IMR-90 (cell line): ENCODE data around the gene DENND1C. TPM values are rescaled to one million over a fixed set of nuclear protein-coding genes. Genes with fewer than 3 reads are reported as not detected.

Source experiments
- ATAC-seq: fragments of 200-7000 bp; cut with Tn5 transposase; 2 replicates; pipeline ENCODE4 v1.9.1; 2020; ENCODE audit warnings: low read depth, mild to moderate bottlenecking, moderate library complexity
- BruUV-seq: library from RNA; stranded (reverse); fragments of 400-500 nt; replicated peaks from 2 replicates; lab custom pipeline; 2021; lab: Mats Ljungman, UMichigan
- CTCF ChIA-PET: fragments of 300-600 bp; formaldehyde crosslinking; extraction: SDS; loops from one replicate; lab custom pipeline; 2021; ENCODE audit warnings: antibody characterized with exemption; lab: Yijun Ruan, JAX
- POLR2A ChIA-PET: fragments of 300-600 bp; sonication (Branson Sonifier 250); formaldehyde crosslinking; loops from one replicate; lab custom pipeline; 2022; ENCODE audit warnings: antibody characterized with exemption; ENCODE audit not compliant: unreplicated experiment; lab: Charles Lee
- DNase-seq: peaks from one replicate; pipeline ENCODE4 v3.0.0; 2013
- H2AFZ ChIP-seq: replicated peaks from 2 replicates; pipeline ENCODE3; 2013; ENCODE audit warnings: low read length, mild to moderate bottlenecking; ENCODE audit not compliant: poor library complexity
- H2AK5ac ChIP-seq: 2 replicates; pipeline ENCODE4 v1.6.1; 2013; ENCODE audit warnings: low read depth, low read length, inconsistent platforms
- H2AK9ac ChIP-seq: replicated peaks from 2 replicates; pipeline ENCODE3; 2013; ENCODE audit warnings: mild to moderate bottlenecking, low read depth, low read length, moderate library complexity; ENCODE audit not compliant: poor library complexity
- H2BK120ac ChIP-seq: 2 replicates; pipeline ENCODE4 v1.6.1; 2013; ENCODE audit warnings: low read depth, low read length, inconsistent platforms
- H2BK15ac ChIP-seq: 3 replicates; pipeline ENCODE4 v1.6.1; 2013; ENCODE audit warnings: low read depth, low read length, inconsistent platforms
- H2BK20ac ChIP-seq: 2 replicates; pipeline ENCODE4 v1.6.1; 2013; ENCODE audit warnings: low read depth, mild to moderate bottlenecking, inconsistent platforms, low read length, moderate library complexity
- H2BK5ac ChIP-seq: 2 replicates; pipeline ENCODE4 v1.6.1; 2013; ENCODE audit warnings: mild to moderate bottlenecking, low read depth, low read length, inconsistent platforms; ENCODE audit not compliant: poor library complexity, severe bottlenecking
- H3K14ac ChIP-seq: replicated peaks from 2 replicates; pipeline ENCODE4 v1.6.1; 2013; ENCODE audit warnings: low read depth, low read length, inconsistent platforms
- H3K18ac ChIP-seq: 2 replicates; pipeline ENCODE4 v1.6.1; 2013; ENCODE audit warnings: low read depth, low read length, control low read depth
- H3K23ac ChIP-seq: 2 replicates; pipeline ENCODE4 v1.6.1; 2013; ENCODE audit warnings: low read depth, low read length, inconsistent platforms
- H3K27ac ChIP-seq: 2 replicates; pipeline ENCODE4 v1.5.1; 2013; ENCODE audit warnings: mild to moderate bottlenecking, control low read depth, low read length; ENCODE audit not compliant: insufficient read depth
- H3K27me3 ChIP-seq: 2 replicates; pipeline ENCODE4 v1.6.1; 2013; ENCODE audit warnings: low read length; ENCODE audit not compliant: control insufficient read depth, insufficient read depth
- H3K36me3 ChIP-seq: 2 replicates; pipeline ENCODE4 v1.6.1; 2013; ENCODE audit warnings: low read length, mixed read lengths; ENCODE audit not compliant: control insufficient read depth, insufficient read depth
- H3K4ac ChIP-seq: 2 replicates; pipeline ENCODE4 v1.6.1; 2013; ENCODE audit warnings: low read depth, low read length, inconsistent platforms
- H3K4me1 ChIP-seq: 2 replicates; pipeline ENCODE4 v1.6.1; 2013; ENCODE audit warnings: low read length, mixed read lengths; ENCODE audit not compliant: control insufficient read depth, insufficient read depth
- H3K4me2 ChIP-seq: 2 replicates; pipeline ENCODE4 v1.6.1; 2013; ENCODE audit warnings: low read depth, mild to moderate bottlenecking, control low read depth, low read length, moderate library complexity
- H3K4me3 ChIP-seq: 2 replicates; pipeline ENCODE4 v1.5.1; 2013; ENCODE audit warnings: low read depth, mild to moderate bottlenecking, control low read depth, low read length, moderate library complexity; ENCODE audit not compliant: insufficient read depth
- H3K56ac ChIP-seq: 2 replicates; pipeline ENCODE4 v1.6.1; 2013; ENCODE audit warnings: low read length, inconsistent platforms; ENCODE audit not compliant: insufficient read depth; ENCODE audit errors: extremely low read depth
- H3K79me1 ChIP-seq, 2 experiments: 2 replicates each; pipeline ENCODE4 v1.6.1; 2013; ENCODE audit warnings: low read length in 2 of 2, inconsistent platforms in 1 of 2, low read depth in 1 of 2
- H3K9ac ChIP-seq: 2 replicates; pipeline ENCODE4 v1.6.1; 2013; ENCODE audit warnings: low read depth, low read length, control low read depth
- H3K9me1 ChIP-seq: 2 replicates; pipeline ENCODE4 v1.6.1; 2013; ENCODE audit warnings: low read length, inconsistent platforms; ENCODE audit not compliant: insufficient read depth
- H3K9me3 ChIP-seq: 2 replicates; pipeline ENCODE4 v1.6.1; 2013; ENCODE audit warnings: low read length; ENCODE audit not compliant: control insufficient read depth, insufficient read depth
- H4K20me1 ChIP-seq: 2 replicates; pipeline ENCODE4 v1.6.1; 2013; ENCODE audit warnings: low read length, inconsistent platforms; ENCODE audit not compliant: insufficient read depth
- H4K5ac ChIP-seq: 2 replicates; pipeline ENCODE4 v1.6.1; 2013; ENCODE audit warnings: mild to moderate bottlenecking, low read depth, low read length, control low read depth
- H4K8ac ChIP-seq, 2 experiments: 2 replicates each; pipeline ENCODE4 v1.6.1; 2013; ENCODE audit warnings: low read depth in 2 of 2, low read length in 2 of 2, control low read depth in 1 of 2, inconsistent platforms in 1 of 2
- H4K91ac ChIP-seq: 2 replicates; pipeline ENCODE4 v1.6.1; 2013; ENCODE audit warnings: low read depth, low read length, inconsistent platforms; ENCODE audit not compliant: insufficient read depth
- BHLHE40 ChIP-seq: fragments of 150-350 bp; IDR thresholded peaks from 2 replicates; pipeline ENCODE4 v1.6.1; 2016; ENCODE audit warnings: mild to moderate bottlenecking, low read depth, low read length
- CEBPB ChIP-seq: IDR thresholded peaks from 2 replicates; pipeline ENCODE4 v1.6.1; 2012; ENCODE audit warnings: low read depth, low read length, improper control_type of control experiment
- CHD1 ChIP-seq: IDR thresholded peaks from 2 replicates; pipeline ENCODE4 v1.6.1; 2012; ENCODE audit warnings: low read depth, low read length, improper control_type of control experiment
- FOS ChIP-seq: fragments of 150-350 bp; IDR thresholded peaks from 2 replicates; pipeline ENCODE4 v1.6.1; 2016; ENCODE audit warnings: low read depth, low read length
- MAFK ChIP-seq: IDR thresholded peaks from 2 replicates; pipeline ENCODE4 v1.6.1; 2012; ENCODE audit warnings: low read depth, low read length, improper control_type of control experiment
- MAZ ChIP-seq: IDR thresholded peaks from 2 replicates; pipeline ENCODE4 v1.6.1; 2012; ENCODE audit warnings: low read depth, mild to moderate bottlenecking, low read length, improper control_type of control experiment, moderate library complexity, borderline replicate concordance
- MXI1 ChIP-seq: IDR thresholded peaks from 2 replicates; pipeline ENCODE4 v1.6.1; 2012; ENCODE audit warnings: low read depth, mild to moderate bottlenecking, low read length, moderate library complexity, borderline replicate concordance
- NFE2L2 ChIP-seq: fragments of 150-350 bp; IDR thresholded peaks from 2 replicates; pipeline ENCODE4 v1.6.1; 2016; ENCODE audit warnings: low read depth, mild to moderate bottlenecking, low read length
- POLR2A ChIP-seq: IDR thresholded peaks from 2 replicates; pipeline ENCODE4 v1.6.1; 2012; ENCODE audit warnings: mild to moderate bottlenecking, low read depth, low read length
- RAD21 ChIP-seq: IDR thresholded peaks from 2 replicates; pipeline ENCODE4 v1.6.1; 2012; ENCODE audit warnings: low read length, improper control_type of control experiment
- RCOR1 ChIP-seq: IDR thresholded peaks from 2 replicates; pipeline ENCODE4 v1.6.1; 2012; ENCODE audit warnings: mild to moderate bottlenecking, low read length, improper control_type of control experiment; ENCODE audit not compliant: insufficient replicate concordance
- RFX5 ChIP-seq: IDR thresholded peaks from 2 replicates; pipeline ENCODE4 v1.8.0; 2012; ENCODE audit warnings: low read depth, mild to moderate bottlenecking, low read length, moderate library complexity
- SMC3 ChIP-seq: fragments of 150-350 bp; IDR thresholded peaks from 2 replicates; pipeline ENCODE4 v1.6.1; 2016; ENCODE audit warnings: low read depth, mild to moderate bottlenecking, antibody characterized with exemption, low read length, moderate library complexity
- WGBS, 2 experiments: methylation state at CpG; one replicate each; pipeline versions ENCODE4 v1.1.5 to v1.1.7; 2013; ENCODE audit warnings: missing lambda C conversion rate in 2 of 2; ENCODE audit not compliant: insufficient read length in 1 of 2; ENCODE audit errors: extremely low coverage in 2 of 2; 5-methylcytosine and 5-hydroxymethylcytosine counted together
- dilution Hi-C: fragments of 300-500 bp; cut with HindIII; formaldehyde crosslinking; loops from one replicate; pipeline ENCODE4 v1.14.3; 2018; ENCODE audit warnings: low sequenced_read_pairs; ENCODE audit not compliant: unreplicated experiment
- in situ Hi-C: fragments of 300-500 bp; cut with MboI; formaldehyde crosslinking; loops from 3 replicates; pipeline ENCODE4 v1.14.3; 2019; ENCODE audit warnings: low sequenced_read_pairs, inconsistent platforms, mixed read lengths
- intact Hi-C: fragments of 100-400 bp; cut with micrococcal nuclease; formaldehyde crosslinking; loops from 2 replicates; pipeline ENCODE4 v1.10.0; 2022
- polyA plus RNA-seq, 3 experiments: library from polyadenylated mRNA; depleted of rRNA; stranded (reverse); fragments of >200 nt; gene quantifications; 2 replicates each; pipeline ENCODE4 v1.2.3, GENCODE V29; 2012; ENCODE audit warnings: low replicate concordance in 1 of 3
- total RNA-seq: library from RNA; depleted of rRNA; stranded (reverse); fragments of >200 nt; gene quantifications from 2 replicates; pipeline ENCODE4 v1.2.3, GENCODE V29; 2012
- TF ChIP-seq, protein P1 (sequence below): fragments of 150-350 bp; IDR thresholded peaks from 2 replicates; pipeline ENCODE4 v1.6.1; 2017; ENCODE audit warnings: mild to moderate bottlenecking, antibody characterized with exemption, low read length, low read depth
- TF ChIP-seq, protein P2 (sequence below): conservative IDR thresholded peaks from 2 replicates; pipeline ENCODE4 v1.5.1; 2012; ENCODE audit warnings: mild to moderate bottlenecking, low read depth, low read length, improper control_type of control experiment
- TF ChIP-seq, protein P3 (sequence below): fragments of 150-350 bp; IDR thresholded peaks from 2 replicates; pipeline ENCODE4 v1.6.1; 2016; ENCODE audit warnings: low read depth, mild to moderate bottlenecking, low read length, moderate library complexity, borderline replicate concordance

Gene DENND1C
- total and polyA plus RNA-seq, 2 of the 4 experiments (the other 2 are of a cell fraction): not detected

DNA sequence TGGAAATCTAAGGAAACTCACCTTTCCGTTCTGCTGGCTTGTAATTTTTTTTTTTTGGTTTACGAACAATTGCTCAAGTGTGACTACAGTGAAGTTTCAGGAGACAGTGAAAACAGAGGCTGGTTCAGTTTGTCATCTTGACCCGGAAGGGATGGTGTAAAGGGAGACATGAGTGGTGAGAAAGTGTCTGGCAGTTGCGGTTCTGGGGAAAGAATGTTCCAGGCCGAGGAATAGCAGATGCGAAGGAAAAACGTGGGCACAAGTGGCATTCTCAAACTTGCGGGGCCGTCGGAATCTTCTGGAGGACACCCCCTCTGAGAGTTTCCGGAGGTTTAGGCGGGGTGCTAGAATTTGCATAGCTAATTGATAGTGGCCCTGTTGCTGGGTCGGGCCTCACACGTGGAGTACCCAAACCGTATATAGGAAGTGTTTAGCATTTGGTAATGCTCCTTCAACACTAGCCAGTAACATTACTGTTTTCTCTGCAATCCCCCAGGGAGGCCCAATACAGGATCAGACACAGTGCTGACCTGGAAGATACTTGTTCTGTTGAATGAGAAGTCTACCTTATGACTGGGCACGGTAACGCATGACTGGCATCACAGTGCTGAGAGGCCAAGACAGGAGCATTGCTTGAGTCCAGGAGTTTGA is 46.4 kb upstream of the DENND1C start:
- no peak overlapping the region for H3K4me2 ChIP-seq
- no peak overlapping the region for H4K8ac ChIP-seq
- no peaks in the 10 kb centered on the region for H3K9me3 ChIP-seq
- H2BK20ac ChIP-seq: no peak overlapping the region
- no peaks in the 10 kb centered on the region for H3K4me1 ChIP-seq
- H3K4me3 ChIP-seq: no peak overlapping the region
- intact Hi-C loops (no loop called here), in situ Hi-C loops (no loop called here), dilution Hi-C loops (no loop called here)
- TF ChIP-seq RFX5: no peak
- TF ChIP-seq RAD21: no peak
- TF ChIP-seq RCOR1: no peak
- no peak for TF ChIP-seq NFE2L2
- no peak for TF ChIP-seq MAFK
- TF ChIP-seq POLR2A: no peak
- no peak for TF ChIP-seq SMC3
- TF ChIP-seq, protein P1, sequence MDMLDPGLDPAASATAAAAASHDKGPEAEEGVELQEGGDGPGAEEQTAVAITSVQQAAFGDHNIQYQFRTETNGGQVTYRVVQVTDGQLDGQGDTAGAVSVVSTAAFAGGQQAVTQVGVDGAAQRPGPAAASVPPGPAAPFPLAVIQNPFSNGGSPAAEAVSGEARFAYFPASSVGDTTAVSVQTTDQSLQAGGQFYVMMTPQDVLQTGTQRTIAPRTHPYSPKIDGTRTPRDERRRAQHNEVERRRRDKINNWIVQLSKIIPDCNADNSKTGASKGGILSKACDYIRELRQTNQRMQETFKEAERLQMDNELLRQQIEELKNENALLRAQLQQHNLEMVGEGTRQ: no peak
- no peak for TF ChIP-seq FOS
- no peak for TF ChIP-seq CHD1
- TF ChIP-seq, protein P2, sequence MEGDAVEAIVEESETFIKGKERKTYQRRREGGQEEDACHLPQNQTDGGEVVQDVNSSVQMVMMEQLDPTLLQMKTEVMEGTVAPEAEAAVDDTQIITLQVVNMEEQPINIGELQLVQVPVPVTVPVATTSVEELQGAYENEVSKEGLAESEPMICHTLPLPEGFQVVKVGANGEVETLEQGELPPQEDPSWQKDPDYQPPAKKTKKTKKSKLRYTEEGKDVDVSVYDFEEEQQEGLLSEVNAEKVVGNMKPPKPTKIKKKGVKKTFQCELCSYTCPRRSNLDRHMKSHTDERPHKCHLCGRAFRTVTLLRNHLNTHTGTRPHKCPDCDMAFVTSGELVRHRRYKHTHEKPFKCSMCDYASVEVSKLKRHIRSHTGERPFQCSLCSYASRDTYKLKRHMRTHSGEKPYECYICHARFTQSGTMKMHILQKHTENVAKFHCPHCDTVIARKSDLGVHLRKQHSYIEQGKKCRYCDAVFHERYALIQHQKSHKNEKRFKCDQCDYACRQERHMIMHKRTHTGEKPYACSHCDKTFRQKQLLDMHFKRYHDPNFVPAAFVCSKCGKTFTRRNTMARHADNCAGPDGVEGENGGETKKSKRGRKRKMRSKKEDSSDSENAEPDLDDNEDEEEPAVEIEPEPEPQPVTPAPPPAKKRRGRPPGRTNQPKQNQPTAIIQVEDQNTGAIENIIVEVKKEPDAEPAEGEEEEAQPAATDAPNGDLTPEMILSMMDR: no peak
- no peak for TF ChIP-seq MAZ
- TF ChIP-seq, protein P3, sequence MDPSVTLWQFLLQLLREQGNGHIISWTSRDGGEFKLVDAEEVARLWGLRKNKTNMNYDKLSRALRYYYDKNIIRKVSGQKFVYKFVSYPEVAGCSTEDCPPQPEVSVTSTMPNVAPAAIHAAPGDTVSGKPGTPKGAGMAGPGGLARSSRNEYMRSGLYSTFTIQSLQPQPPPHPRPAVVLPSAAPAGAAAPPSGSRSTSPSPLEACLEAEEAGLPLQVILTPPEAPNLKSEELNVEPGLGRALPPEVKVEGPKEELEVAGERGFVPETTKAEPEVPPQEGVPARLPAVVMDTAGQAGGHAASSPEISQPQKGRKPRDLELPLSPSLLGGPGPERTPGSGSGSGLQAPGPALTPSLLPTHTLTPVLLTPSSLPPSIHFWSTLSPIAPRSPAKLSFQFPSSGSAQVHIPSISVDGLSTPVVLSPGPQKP: no peak
- no peak for TF ChIP-seq BHLHE40
- TF ChIP-seq CEBPB: no peak
- no peak for TF ChIP-seq MXI1
- H3K14ac ChIP-seq: no peak overlapping the region
- no peak for DNase-seq
- no peaks in the 10 kb centered on the region for H3K9me1 ChIP-seq
- no peak overlapping the region for H3K23ac ChIP-seq
- no peak overlapping the region for H2BK5ac ChIP-seq
- peaks cover 15% of the 10 kb centered on the region; the same call in 1 of the 2 replicates for H3K27me3 ChIP-seq
- no peak overlapping the region for H3K9ac ChIP-seq
- BruUV-seq: no TSS peak
- H3K36me3 ChIP-seq: no peaks in the 10 kb centered on the region
- H2AK5ac ChIP-seq: no peak overlapping the region
- ATAC-seq: no peak
- 75% methylated on average over 5 of the region's 17 CpGs; no CpG with 5 or more reads in 1 of the 2 experiments for WGBS, 2 experiments
- H2BK15ac ChIP-seq: no peak overlapping the region
- H3K27ac ChIP-seq: no peak overlapping the region
- ChIA-PET CTCF (no interaction called here), POLR2A (no interaction called here)
- H3K56ac ChIP-seq: no peak overlapping the region
- H2AK9ac ChIP-seq: no peak overlapping the region
- H4K91ac ChIP-seq: no peak overlapping the region
- H3K18ac ChIP-seq: no peak overlapping the region
- no peak overlapping the region for H4K5ac ChIP-seq
- no peaks in the 10 kb centered on the region for H3K79me1 ChIP-seq
- no peak overlapping the region for H2BK120ac ChIP-seq
- H3K4ac ChIP-seq: no peak overlapping the region
- H4K20me1 ChIP-seq: no peaks in the 10 kb centered on the region
- H2AFZ ChIP-seq: no peak overlapping the region
